Measurements from ENCODE around the gene PRDM16.

- no peak for TF ChIP-seq CTCF (IDR thresholded peaks at IDR 0.05; ENCODE audit: low read length)
- TF ChIP-seq EZH2 (optimal IDR thresholded peaks at IDR 0.05; ENCODE audit: low read depth, low read length), result no peak
- TF ChIP-seq EZH2phosphoT487 (IDR thresholded peaks at IDR 0.05; ENCODE audit: low read length), result no peak
Measured at GRCh38 chr1:3171761-3172160, 102.8 kb downstream of the PRDM16 start.
